K562 (cell line): ENCODE results near the gene SLMAP. TPM values are rescaled to one million over a fixed set of nuclear protein-coding genes. Genes with fewer than 3 reads are reported as not detected.
A peak's percentile ranks its signal among the peaks of the same experiment; 100 is the strongest.

Source experiments
- ELK3 ChIP-seq: fragments of 450-650 bp; formaldehyde crosslinking; IDR thresholded peaks from 2 replicates; pipeline ENCODE4 v1.4.0; 2020; ENCODE audit warnings: mild to moderate bottlenecking
- ERF ChIP-seq: fragments of 450-650 bp; formaldehyde crosslinking; IDR thresholded peaks from 2 replicates; pipeline ENCODE4 v1.4.0; 2020; ENCODE audit warnings: mild to moderate bottlenecking, mixed read lengths
- HNRNPL ChIP-seq: fragments of 200-400 bp; formaldehyde crosslinking; IDR thresholded peaks from 2 replicates; pipeline ENCODE4 v1.6.1; 2017; ENCODE audit warnings: low read depth, mild to moderate bottlenecking, low read length
- KAT8 ChIP-seq: fragments of 450-650 bp; IDR thresholded peaks from 2 replicates; pipeline ENCODE4 v1.6.1; 2016; ENCODE audit warnings: low read depth, mild to moderate bottlenecking
- KLF13 ChIP-seq: fragments of 450-650 bp; IDR thresholded peaks from 2 replicates; pipeline ENCODE4 v1.6.1; 2016; ENCODE audit warnings: missing genetic modification characterization, low read depth, mild to moderate bottlenecking, missing compliant biosample characterization, moderate library complexity, borderline replicate concordance
- MAZ ChIP-seq, 2 experiments: fragments of 450-650 bp in 1 of 2; sonication (generic) in 1 of 2; formaldehyde crosslinking; IDR thresholded peaks in 1 of 2; conservative IDR thresholded peaks in 1 of 2; 2 replicates each; pipeline versions ENCODE4 v1.4.0 to v1.5.0; 2020; ENCODE audit warnings: mild to moderate bottlenecking in 1 of 2, missing genetic modification reagents in 1 of 2
- MLX ChIP-seq, 2 experiments: fragments of 450-650 bp in 1 of 2; sonication (generic) in 1 of 2; formaldehyde crosslinking; conservative IDR thresholded peaks; 2 replicates each; pipeline versions ENCODE4 v1.4.0 to v1.8.1; 2020 to 2022; ENCODE audit warnings: mild to moderate bottlenecking in 1 of 2, missing genetic modification reagents in 1 of 2
- NELFE ChIP-seq: IDR thresholded peaks from 2 replicates; pipeline ENCODE4 v1.6.1; 2011; ENCODE audit warnings: mild to moderate bottlenecking; ENCODE audit not compliant: insufficient read depth, insufficient read length
- NFE2 ChIP-seq: IDR thresholded peaks from 2 replicates; pipeline ENCODE4 v1.6.1; 2014; ENCODE audit warnings: antibody characterized with exemption, low read depth
- NFYB ChIP-seq: IDR thresholded peaks from 2 replicates; pipeline ENCODE4 v1.6.1; 2011; ENCODE audit warnings: mild to moderate bottlenecking, moderate library complexity; ENCODE audit not compliant: insufficient read length; ENCODE audit errors: extremely low read depth
- POLR2G ChIP-seq: fragments of 200-400 bp; formaldehyde crosslinking; IDR thresholded peaks from 2 replicates; pipeline ENCODE4 v1.6.1; 2017; ENCODE audit warnings: low read depth, mild to moderate bottlenecking, antibody characterized with exemption, low read length, moderate library complexity
- PREB ChIP-seq: sonication (generic); formaldehyde crosslinking; IDR thresholded peaks from 2 replicates; pipeline ENCODE4 v1.8.1; 2023; ENCODE audit warnings: mild to moderate bottlenecking, missing genetic modification reagents
- PURB ChIP-seq: sonication (generic); formaldehyde crosslinking; IDR thresholded peaks from 2 replicates; pipeline ENCODE4 v1.9.0; 2021; ENCODE audit warnings: low read depth, mild to moderate bottlenecking, missing genetic modification reagents
- RCOR1 ChIP-seq, 2 experiments: IDR thresholded peaks; 2 replicates each; pipeline ENCODE4 v1.6.1; 2012; ENCODE audit warnings: low read depth in 2 of 2, low read length in 2 of 2, borderline replicate concordance in 1 of 2, improper control_type of control experiment in 1 of 2
- RFX7 ChIP-seq: fragments of 250-450 bp; sonication (Bioruptor Pico); IDR thresholded peaks from 2 replicates; pipeline ENCODE4 v1.5.1; 2021; ENCODE audit warnings: mild to moderate bottlenecking
- TOE1 ChIP-seq, 2 experiments: fragments of 450-650 bp in 1 of 2; sonication (generic) in 1 of 2; formaldehyde crosslinking in 1 of 2; IDR thresholded peaks; 2 replicates each; pipeline versions ENCODE4 v1.7.1 to v1.8.0; 2016 to 2022; ENCODE audit warnings: borderline replicate concordance in 2 of 2, mild to moderate bottlenecking in 2 of 2, antibody characterized with exemption in 1 of 2, inconsistent platforms in 1 of 2, low read depth in 1 of 2, missing genetic modification reagents in 1 of 2, moderate library complexity in 1 of 2
- ZNF316 ChIP-seq: fragments of 450-650 bp; IDR thresholded peaks from 2 replicates; pipeline ENCODE4 v1.6.1; 2016
- ZNF695 ChIP-seq: fragments of 450-650 bp; formaldehyde crosslinking; IDR thresholded peaks from 2 replicates; pipeline ENCODE4 v1.4.0; 2020; ENCODE audit warnings: mild to moderate bottlenecking, moderate library complexity
- ZNF717 ChIP-seq: fragments of 250-450 bp; sonication (Bioruptor Pico); IDR thresholded peaks from 2 replicates; pipeline ENCODE4 v1.5.0; 2021
- polyA plus RNA-seq, 8 experiments: library from polyadenylated mRNA; depleted of rRNA in 4 of 8; stranded (reverse) in 5 of 8; unstranded in 3 of 8; fragments of >200 nt; fragmentation: Nextera tagmentation in 2 of 8; fragmentation: Illumina TruSeq in 1 of 8; extraction: Ambion mirVana in 2 of 8; extraction: Trizol in 1 of 8; gene quantifications; 2 replicates each; pipeline versions ENCODE4 v1.2.1 to v1.2.3, GENCODE V29; 2011 to 2014; ENCODE audit warnings: inconsistent platforms in 1 of 8, missing spikeins in 1 of 8
- total RNA-seq, 7 experiments: library from RNA; depleted of rRNA in 6 of 7; stranded (reverse); fragments of >200 nt in 6 of 7; fragmentation: Illumina TruSeq in 2 of 7; extraction: Trizol in 2 of 7; gene quantifications; 2 replicates each; pipeline versions ENCODE4 v1.2.1 to v1.2.3, GENCODE V29; 2011 to 2021; ENCODE audit warnings: low replicate concordance in 1 of 7
- TF ChIP-seq, protein P1 (sequence below): conservative IDR thresholded peaks from 2 replicates; pipeline ENCODE4 v1.6.1; 2011; ENCODE audit warnings: low read depth, mild to moderate bottlenecking, low read length; ENCODE audit not compliant: control insufficient read depth
- TF ChIP-seq, protein P2 (sequence below): fragments of 450-650 bp; formaldehyde crosslinking; IDR thresholded peaks from 2 replicates; pipeline ENCODE4 v1.4.0; 2020; ENCODE audit warnings: mild to moderate bottlenecking, moderate library complexity

Gene SLMAP
- total and polyA plus RNA-seq, 9 of the 15 experiments (the other 6 are each of a cell fraction or from before 2014, with no cell fraction given): 12.1 to 50.7 (median 28.3) TPM

- TF ChIP-seq PREB (CRISPR knock-in tag) (no peak), NELFE (no peak), PURB (CRISPR knock-in tag) (no peak), ZNF717 (CRISPR knock-in tag) (no peak), RFX7 (CRISPR knock-in tag) (no peak), MLX (CRISPR knock-in tag; conservative IDR thresholded peaks at IDR 0.05) (no peak), ZNF695 (CRISPR knock-in tag) (no peak), KLF13 (no peak), MAZ (CRISPR knock-in tag; conservative IDR thresholded peaks at IDR 0.05 in 1 of 2, IDR thresholded peaks at IDR 0.05 in 1 of 2) (no peak), ELK3 (CRISPR knock-in tag) (no peak), ERF (no peak), NFE2 (no peak), NFYB (no peak), RCOR1 (IDR thresholded peaks at IDR 0.05; ENCODE audit: borderline replicate concordance in 1 of 2, low read depth in 2 of 2, low read length in 2 of 2) (peak in 1 of 2 experiments; percentile 72; a peak in 1 of 4 replicates), ZNF316 (0 out of 2 replicates have a peak, but pooled peaks have one; percentile 10), POLR2G (no peak), TOE1 (IDR thresholded peaks at IDR 0.05; ENCODE audit: borderline replicate concordance) (no peak), TOE1 (CRISPR knock-in tag; IDR thresholded peaks at IDR 0.05; ENCODE audit: borderline replicate concordance, low read depth) (no peak), HNRNPL (no peak), KAT8 (no peak)
- TF ChIP-seq, protein P1, sequence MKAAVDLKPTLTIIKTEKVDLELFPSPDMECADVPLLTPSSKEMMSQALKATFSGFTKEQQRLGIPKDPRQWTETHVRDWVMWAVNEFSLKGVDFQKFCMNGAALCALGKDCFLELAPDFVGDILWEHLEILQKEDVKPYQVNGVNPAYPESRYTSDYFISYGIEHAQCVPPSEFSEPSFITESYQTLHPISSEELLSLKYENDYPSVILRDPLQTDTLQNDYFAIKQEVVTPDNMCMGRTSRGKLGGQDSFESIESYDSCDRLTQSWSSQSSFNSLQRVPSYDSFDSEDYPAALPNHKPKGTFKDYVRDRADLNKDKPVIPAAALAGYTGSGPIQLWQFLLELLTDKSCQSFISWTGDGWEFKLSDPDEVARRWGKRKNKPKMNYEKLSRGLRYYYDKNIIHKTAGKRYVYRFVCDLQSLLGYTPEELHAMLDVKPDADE: no peak
- TF ChIP-seq, protein P2, sequence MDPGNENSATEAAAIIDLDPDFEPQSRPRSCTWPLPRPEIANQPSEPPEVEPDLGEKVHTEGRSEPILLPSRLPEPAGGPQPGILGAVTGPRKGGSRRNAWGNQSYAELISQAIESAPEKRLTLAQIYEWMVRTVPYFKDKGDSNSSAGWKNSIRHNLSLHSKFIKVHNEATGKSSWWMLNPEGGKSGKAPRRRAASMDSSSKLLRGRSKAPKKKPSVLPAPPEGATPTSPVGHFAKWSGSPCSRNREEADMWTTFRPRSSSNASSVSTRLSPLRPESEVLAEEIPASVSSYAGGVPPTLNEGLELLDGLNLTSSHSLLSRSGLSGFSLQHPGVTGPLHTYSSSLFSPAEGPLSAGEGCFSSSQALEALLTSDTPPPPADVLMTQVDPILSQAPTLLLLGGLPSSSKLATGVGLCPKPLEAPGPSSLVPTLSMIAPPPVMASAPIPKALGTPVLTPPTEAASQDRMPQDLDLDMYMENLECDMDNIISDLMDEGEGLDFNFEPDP (CRISPR knock-in tag): no peak
Observed at GRCh38 chr3:57974796-57975388, 218.8 kb downstream of the SLMAP start (continued).
